HG02642 (cell line): Measurements from ENCODE around the gene ALG10B.
A peak's percentile ranks its signal among the peaks of the same experiment; 100 is the strongest.
"Not testable (repeated sequence)": the region's sequence is repeated elsewhere in the genome, so short reads cannot be mapped to it uniquely, and the experiment has no call there.

Experiments used
- ATAC-seq: cut with Tn5 transposase; IDR thresholded peaks from one replicate; pipeline ENCODE4 v1.9.1; 2021; ENCODE audit warnings: mild to moderate bottlenecking; ENCODE audit not compliant: unreplicated experiment, poor library complexity

The ALG10B gene

GRCh38 chr12:38316391-38317129, at the start of gene ALG10B:
Gene ALG10B (plus strand): TSS chr12:38316774. CDS start chr12:38316894, 120 bp downstream.
- ATAC-seq, result peak; percentile 100

- no peak for ATAC-seq
These were observed 48.0 kb upstream of the ALG10B start for GRCh38 chr12:38268612-38269011.

- ATAC-seq, result no peak
These were observed 46.7 kb upstream of the ALG10B start for GRCh38 chr12:38269897-38270296.

GRCh38 chr12:38279756-38280155, 36.8 kb upstream of the ALG10B start:
- ATAC-seq, result no peak

GRCh38 chr12:38282886-38283285, 33.7 kb upstream of the ALG10B start:
- ATAC-seq, result no peak

GRCh38 chr12:38289396-38289795, 27.2 kb upstream of the ALG10B start:
- ATAC-seq, result no peak

GRCh38 chr12:38291160-38291559, 25.4 kb upstream of the ALG10B start:
- no peak for ATAC-seq

- ATAC-seq, result not testable (repeated sequence)
These were observed 13.6 kb upstream of the ALG10B start for GRCh38 chr12:38302972-38303371.

- not testable (repeated sequence) for ATAC-seq
These were observed 5.4 kb downstream of the ALG10B start for GRCh38 chr12:38321966-38322365.

GRCh38 chr12:38324912-38325311, 8.3 kb downstream of the ALG10B start:
- ATAC-seq, result no peak

GRCh38 chr12:38327356-38327755, 10.8 kb downstream of the ALG10B start:
- ATAC-seq, result no peak

- no peak for ATAC-seq
These were observed 11.8 kb downstream of the ALG10B start for GRCh38 chr12:38328306-38328895.

GRCh38 chr12:38330414-38330813, 13.8 kb downstream of the ALG10B start:
- ATAC-seq, result not testable (repeated sequence)

GRCh38 chr12:38332814-38333213, 16.2 kb downstream of the ALG10B start:
- no peak for ATAC-seq

- no peak for ATAC-seq
These were observed 25.9 kb downstream of the ALG10B start for GRCh38 chr12:38342444-38342843.

- ATAC-seq, result not testable (repeated sequence)
These were observed 26.7 kb downstream of the ALG10B start for GRCh38 chr12:38343256-38343655.

GRCh38 chr12:38343916-38344315, 27.3 kb downstream of the ALG10B start:
- ATAC-seq, result not testable (repeated sequence)

- ATAC-seq, result peak; percentile 99
These were observed 34.0 kb downstream of the ALG10B start for GRCh38 chr12:38350342-38351174.

- not testable (repeated sequence) for ATAC-seq
These were observed 34.6 kb downstream of the ALG10B start for GRCh38 chr12:38351175-38351508.

GRCh38 chr12:38367506-38367905, 50.9 kb downstream of the ALG10B start:
- ATAC-seq, result no peak

- ATAC-seq, result no peak
These were observed 53.7 kb downstream of the ALG10B start for GRCh38 chr12:38370311-38370710.
